ENCODE results near the gene RPS18. TPM values are rescaled to one million over a fixed set of nuclear protein-coding genes. Genes with fewer than 3 reads are reported as not detected.
"Not testable (repeated sequence)": the region's sequence is repeated elsewhere in the genome, so short reads cannot be mapped to it uniquely, and the experiment has no call there.

RPS18 gene
- total and polyA plus RNA-seq, 8 donors = 1,052 to 3,510 (median 2,017) TPM

DNA sequence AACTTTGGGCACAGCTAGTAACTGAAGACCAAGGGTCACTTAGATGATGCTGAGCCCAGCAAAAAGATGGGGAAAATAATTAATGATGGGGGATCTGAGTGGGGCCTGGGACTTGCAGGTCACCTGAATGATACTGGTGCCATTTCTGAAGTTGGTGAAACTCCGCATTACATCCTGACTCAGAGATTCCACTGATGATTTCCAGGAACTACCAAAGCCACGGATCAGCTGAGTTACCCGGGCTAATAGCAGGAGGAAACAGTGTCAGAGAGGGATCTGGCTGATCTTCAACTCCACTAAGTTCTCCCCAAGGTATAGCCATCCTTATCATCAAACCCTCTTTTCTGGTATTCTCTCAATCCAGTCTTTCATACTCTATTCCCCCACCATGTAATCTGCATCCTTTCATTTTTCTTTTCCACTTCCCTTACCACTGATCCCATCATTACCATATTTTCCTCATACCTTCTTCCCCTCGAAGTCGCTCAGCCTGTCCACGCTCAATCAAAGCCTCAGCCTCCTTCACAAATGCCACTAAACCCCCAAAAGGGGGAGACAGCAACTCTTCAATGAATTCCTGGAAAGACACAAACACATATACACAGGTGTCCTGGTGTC, 20.4 kb upstream of the RPS18 start:
- Histone ChIP-seq H3K27me3 (no peaks in the 10 kb centered on the region), H3K36me3 (peaks cover 0 to 5% (median 0%) of the 10 kb centered on the region in 3 donors), H3K4me1 (peaks cover 0 to 6% (median 0%) of the 10 kb centered on the region in 3 donors), H3K4me3 (no peak overlapping the region), H3K27ac (no peak overlapping the region), H3K9me3 (no peaks in the 10 kb centered on the region)
- ATAC-seq (no peak), DNase-seq (no peak), FAIRE-seq (no peak)
- TF ChIP-seq, protein P1, sequence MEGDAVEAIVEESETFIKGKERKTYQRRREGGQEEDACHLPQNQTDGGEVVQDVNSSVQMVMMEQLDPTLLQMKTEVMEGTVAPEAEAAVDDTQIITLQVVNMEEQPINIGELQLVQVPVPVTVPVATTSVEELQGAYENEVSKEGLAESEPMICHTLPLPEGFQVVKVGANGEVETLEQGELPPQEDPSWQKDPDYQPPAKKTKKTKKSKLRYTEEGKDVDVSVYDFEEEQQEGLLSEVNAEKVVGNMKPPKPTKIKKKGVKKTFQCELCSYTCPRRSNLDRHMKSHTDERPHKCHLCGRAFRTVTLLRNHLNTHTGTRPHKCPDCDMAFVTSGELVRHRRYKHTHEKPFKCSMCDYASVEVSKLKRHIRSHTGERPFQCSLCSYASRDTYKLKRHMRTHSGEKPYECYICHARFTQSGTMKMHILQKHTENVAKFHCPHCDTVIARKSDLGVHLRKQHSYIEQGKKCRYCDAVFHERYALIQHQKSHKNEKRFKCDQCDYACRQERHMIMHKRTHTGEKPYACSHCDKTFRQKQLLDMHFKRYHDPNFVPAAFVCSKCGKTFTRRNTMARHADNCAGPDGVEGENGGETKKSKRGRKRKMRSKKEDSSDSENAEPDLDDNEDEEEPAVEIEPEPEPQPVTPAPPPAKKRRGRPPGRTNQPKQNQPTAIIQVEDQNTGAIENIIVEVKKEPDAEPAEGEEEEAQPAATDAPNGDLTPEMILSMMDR (IDR thresholded peaks at IDR 0.05) = no peak
- intact Hi-C loops (cut with DNase I) = no loop called here
- WGBS, 2 donors = 81 to 88% methylated on average over 6 of the region's 6 CpGs

DNA sequence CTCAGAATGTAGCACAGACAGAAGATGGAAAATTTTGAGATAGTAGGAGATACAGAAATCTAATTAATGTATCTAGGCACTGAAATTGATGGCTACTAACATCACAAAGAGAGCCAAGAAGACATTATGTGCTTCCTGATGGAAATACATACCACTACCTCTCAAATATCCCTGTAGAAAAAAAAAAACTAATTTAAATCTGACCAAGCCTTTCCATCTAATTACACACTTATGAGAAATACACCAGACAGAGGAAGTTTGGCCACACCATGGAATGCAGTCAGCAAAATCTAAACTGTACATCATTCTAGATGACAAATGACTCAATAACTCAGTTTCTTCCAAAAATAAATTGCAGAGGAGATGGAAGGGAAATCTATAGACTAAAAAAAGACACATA, 19.1 kb upstream of the RPS18 start:
- ATAC-seq = no peak
- Histone ChIP-seq H3K27me3 (no peaks in the 10 kb centered on the region), H3K27ac (no peak overlapping the region), H3K9me3 (no peaks in the 10 kb centered on the region), H3K36me3 (peaks cover 0 to 9% (median 5%) of the 10 kb centered on the region in 3 donors), H3K4me3 (no peak overlapping the region), H3K4me1 (peaks cover 0 to 6% (median 0%) of the 10 kb centered on the region in 3 donors)
- FAIRE-seq = no peak
- no peak for DNase-seq
- intact Hi-C loops (cut with DNase I) = no loop called here
- TF ChIP-seq, protein P1 (IDR thresholded peaks at IDR 0.05) = no peak

DNA sequence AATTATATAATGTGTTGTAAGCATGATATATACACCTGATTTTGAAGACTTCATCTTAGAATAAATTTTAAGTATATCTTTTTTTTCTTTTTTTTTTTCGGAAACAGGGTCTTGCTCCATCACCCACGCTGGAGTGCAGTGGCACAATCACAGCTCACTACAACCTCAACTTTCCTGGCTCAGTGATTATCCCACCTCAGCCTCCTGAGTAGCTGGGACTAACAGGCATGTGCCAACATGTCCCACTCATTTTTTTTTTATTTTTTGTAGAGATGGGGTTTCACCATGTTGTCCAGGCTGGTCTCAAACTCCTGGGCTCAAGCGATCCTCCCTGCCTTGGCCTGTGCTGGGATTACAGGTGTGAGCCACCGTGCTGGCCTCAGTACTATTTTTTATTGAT, 17.3 kb upstream of the RPS18 start:
- no peaks in the 10 kb centered on the region for H3K27me3 ChIP-seq
- no peak for ATAC-seq
- H3K4me3 ChIP-seq = no peak overlapping the region
- DNase-seq = no peak
- intact Hi-C loops (cut with DNase I) = no loop called here
- H3K27ac ChIP-seq = no peak overlapping the region
- peaks cover 0 to 6% (median 0%) of the 10 kb centered on the region in 3 donors for H3K4me1 ChIP-seq
- no peak for FAIRE-seq
- no peaks in the 10 kb centered on the region for H3K9me3 ChIP-seq
- peaks cover 0 to 9% (median 5%) of the 10 kb centered on the region in 3 donors for H3K36me3 ChIP-seq
- TF ChIP-seq, protein P1 (IDR thresholded peaks at IDR 0.05) = no peak
- WGBS, 2 donors = 91 to 95% methylated on average over 4 of the region's 4 CpGs

DNA sequence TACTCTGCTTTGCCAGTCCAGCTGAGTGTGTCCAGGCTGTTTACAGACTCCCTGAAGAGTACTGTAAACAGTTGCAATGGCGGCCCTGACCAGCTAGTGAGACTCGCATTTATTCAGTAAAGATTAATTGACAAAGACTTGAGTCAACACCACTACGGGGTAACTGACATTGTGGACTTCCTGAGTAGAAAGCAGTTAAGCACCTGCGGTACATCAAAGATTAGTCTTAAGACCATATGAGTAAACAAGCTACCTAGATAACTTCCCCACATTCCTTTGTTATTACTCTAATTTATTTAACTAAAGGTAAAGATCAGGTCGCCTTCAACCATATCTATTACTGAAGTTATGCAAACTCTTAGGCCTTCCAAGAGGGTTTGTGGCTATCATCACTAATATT, 12.8 kb upstream of the RPS18 start:
- no peak overlapping the region for H3K4me3 ChIP-seq
- no peak overlapping the region for H3K27ac ChIP-seq
- FAIRE-seq (no peak), DNase-seq (no peak), ATAC-seq (peak in 1 of 4 donors; percentile 15)
- WGBS, 2 donors = 59% methylated on average over 5 of the region's 5 CpGs
- H3K4me1 ChIP-seq = no peaks in the 10 kb centered on the region
- TF ChIP-seq, protein P1 (IDR thresholded peaks at IDR 0.05) = no peak
- H3K27me3 ChIP-seq = no peaks in the 10 kb centered on the region
- intact Hi-C loops (cut with DNase I) = no loop called here
- no peaks in the 10 kb centered on the region for H3K9me3 ChIP-seq
- H3K36me3 ChIP-seq = peaks cover 0 to 9% (median 7%) of the 10 kb centered on the region in 3 donors

DNA sequence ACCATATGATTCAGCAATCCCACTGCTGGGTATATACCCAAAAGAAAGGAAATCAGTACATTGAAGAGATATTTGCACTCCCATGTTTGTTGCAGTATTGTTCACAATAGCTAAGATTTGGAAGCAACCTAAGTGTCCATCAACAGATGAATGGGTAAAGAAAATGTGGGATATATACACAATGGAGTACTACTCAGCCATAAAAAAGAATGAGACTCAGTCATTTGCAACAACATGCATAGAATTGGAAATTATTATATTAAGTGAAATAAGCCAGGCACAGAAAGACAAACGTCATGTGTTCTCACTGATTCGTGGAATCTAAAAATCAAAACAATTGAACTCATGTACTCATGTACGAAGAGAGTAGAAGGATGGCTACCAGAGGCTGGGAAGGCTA, 9.4 kb upstream of the RPS18 start:
- H3K27me3 ChIP-seq; intact Hi-C loops (cut with DNase I); FAIRE-seq; H3K4me3 ChIP-seq; ATAC-seq; H3K9me3 ChIP-seq; DNase-seq; H3K27ac ChIP-seq; H3K4me1 ChIP-seq: not testable (repeated sequence)
- H3K36me3 ChIP-seq = peaks cover 0 to 25% (median 13%) of the 10 kb centered on the region in 3 donors
- WGBS, 2 donors = 89 to 93% methylated on average over 3 of the region's 3 CpGs
